AG20443 (cell line): ENCODE results near the gene ADGRA1.
"Not testable (repeated sequence)": the region's sequence is repeated elsewhere in the genome, so short reads cannot be mapped to it uniquely, and the experiment has no call there.

Experiments
- DNase-seq: peaks from one replicate; pipeline ENCODE4 v3.0.0; 2012; ENCODE audit warnings: low spot score, mixed read lengths

Gene ADGRA1

DNA sequence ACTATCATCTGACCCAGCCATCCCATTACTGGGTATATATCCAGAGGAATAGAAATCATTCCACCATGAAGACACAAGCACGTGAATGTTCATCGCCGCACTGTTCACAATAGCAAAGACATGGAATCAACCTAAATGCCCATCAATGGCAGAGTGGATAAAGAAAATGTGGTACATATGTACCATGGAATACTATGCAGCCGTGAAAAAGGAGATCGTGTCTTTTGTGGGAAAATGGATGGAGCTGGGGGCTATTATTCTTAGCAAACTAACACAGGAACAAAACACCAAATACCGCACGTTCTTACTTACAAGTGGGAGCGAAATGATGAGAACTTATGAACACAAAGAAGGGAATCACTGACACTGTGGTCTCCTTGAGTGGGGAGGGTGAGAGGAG, 62.5 kb downstream of the ADGRA1 start:
- DNase-seq = no peak

DNA sequence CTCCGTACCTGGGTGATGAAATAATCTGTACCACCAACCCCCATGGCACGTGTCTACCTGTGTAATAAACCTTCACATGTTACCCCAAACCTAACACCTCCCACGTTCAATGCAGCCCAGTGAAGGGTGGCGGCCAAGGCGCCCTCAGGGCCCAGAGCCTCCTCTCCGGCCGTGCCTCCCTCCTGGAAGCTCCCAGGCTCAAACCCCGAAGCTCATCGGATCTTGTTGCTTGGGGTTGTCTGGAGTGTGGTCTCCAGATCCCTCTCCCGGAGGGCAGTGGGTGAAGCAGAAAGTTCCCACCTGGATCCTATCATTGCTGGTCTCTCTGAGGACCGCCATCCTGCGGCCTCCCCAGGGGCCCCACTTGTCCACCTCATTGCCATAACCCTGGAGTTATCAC, 62.9 kb downstream of the ADGRA1 start:
- no peak for DNase-seq

DNA sequence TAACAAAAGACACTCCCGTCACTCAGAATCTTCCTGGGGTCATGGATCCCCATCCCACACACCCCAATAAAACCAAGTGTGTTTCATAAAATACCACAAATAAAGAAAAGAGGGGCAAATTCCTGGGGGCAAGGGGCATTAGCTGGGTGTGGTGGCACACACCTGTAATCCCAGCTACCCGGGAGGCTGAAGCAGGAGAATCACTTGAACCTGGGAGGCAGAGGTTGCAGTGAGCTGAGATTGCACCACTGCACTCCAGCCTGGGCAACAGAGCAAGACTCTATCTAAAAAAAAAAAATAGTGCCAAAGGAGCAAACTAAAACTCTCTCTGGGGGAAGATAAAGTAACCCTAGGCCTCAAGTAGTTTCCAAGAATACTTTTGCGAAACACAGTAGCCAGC, 63.3 kb downstream of the ADGRA1 start:
- not testable (repeated sequence) for DNase-seq

DNA sequence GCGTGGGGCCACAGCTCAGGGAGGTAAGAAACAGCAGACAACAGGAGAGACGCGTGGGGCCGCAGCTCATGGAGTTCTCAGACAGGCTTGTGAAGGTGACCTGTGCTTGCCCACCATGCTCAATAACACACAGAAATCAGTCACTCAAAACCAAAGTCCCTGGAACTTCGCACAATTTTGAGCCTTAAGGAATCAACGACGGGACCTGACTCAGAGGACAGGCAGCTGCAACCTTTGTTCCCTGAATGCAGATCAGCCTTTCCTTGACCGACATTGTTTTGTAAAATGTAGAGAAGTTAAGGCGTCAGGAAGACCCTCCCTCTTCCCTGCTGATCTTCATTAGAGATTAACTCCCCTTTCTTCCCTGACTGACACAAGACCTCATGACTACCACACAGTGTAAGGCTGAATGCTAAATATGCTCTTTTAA, 63.8 kb downstream of the ADGRA1 start:
- no peak for DNase-seq

DNA sequence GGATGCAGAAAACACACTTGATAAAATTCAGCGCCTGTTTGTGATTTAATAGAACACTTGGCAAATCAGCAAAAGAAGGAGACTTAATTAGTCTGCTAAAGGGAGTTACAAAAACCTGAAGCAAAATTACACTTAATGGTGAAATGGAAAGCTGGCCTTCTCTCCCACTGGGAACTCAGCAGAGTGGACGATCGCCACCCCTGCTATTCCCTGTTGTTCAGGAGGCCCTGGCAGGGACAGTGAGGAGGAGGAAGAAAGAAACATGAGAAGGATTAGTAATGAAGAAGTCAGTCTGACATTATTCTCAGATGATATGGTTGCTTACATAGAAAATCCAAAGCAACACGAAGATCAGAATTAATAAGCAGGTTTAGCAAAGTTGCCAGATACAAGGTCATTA, 66.7 kb downstream of the ADGRA1 start:
- no peak for DNase-seq

DNA sequence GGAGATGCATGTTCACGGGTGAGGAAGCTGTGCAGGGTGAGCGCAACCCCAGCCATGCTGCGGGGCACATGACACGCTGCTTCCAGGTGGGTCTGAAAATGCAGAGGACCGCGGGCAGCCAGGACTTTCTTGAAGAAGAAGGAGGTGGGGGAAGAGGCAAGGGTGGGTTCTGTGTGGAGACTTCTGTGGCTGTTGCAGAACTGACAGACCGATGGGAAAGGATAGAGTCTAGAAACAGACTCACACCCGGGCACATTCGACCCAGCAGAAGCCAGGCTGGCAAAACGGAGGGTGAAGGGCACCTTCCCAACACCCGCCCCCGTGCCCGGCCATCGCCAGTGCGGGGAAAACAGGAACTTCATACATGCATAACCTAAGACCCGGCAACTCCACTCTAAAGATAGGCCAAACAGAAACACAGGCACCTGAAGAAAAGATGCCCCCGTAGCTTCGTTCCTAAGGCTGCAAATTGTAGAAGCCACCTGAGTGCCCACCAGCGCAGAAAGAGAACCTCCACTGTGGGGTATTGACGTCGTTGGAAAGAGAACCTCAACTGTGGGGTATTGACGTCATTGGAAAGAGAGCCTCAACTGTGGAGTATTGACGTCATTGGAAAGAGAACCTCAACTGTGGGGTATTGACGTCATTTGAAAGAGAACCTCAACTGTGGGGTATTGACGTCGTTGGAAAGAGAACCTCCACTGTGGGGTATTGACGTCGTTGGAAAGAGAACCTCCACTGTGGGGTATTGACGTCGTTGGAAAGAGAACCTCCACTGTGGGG, 67.5 kb downstream of the ADGRA1 start:
- DNase-seq = no peak

DNA sequence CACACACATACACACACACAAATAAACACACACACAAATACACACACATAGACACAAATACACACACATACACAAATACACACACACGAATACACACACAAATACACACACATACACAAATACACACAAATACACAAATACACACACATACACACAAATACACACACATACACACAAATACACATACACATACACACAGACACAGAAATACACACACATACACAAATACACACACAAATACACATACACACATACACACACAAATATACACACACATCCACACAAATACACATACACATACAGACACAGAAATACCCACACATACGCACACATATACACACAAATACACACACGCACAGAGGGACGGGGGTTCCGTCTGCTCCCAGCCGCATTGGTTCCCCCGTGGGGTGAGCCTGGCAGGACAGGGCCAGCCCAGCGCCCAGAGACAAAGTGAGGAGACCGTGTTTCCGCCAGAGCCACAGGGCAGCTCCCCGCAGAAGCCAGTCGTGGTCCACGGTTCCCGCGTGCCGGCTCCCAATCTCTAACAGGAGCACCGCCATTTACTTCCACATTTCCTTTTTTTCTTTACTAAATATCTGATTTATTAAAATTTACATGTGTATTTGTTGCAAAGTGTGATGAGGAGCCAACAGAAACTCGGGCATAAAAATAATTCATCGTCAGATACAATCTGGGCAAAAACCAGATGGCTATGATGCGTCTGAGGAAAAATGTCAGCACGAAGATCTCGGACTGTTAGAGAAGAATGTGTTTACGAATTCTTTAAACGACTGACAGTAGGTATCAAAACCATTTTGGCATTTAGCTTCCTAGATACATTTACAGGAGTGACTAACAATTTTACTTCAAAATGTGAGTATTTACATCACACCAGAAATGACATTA, 69.2 kb downstream of the ADGRA1 start:
- no peak for DNase-seq

DNA sequence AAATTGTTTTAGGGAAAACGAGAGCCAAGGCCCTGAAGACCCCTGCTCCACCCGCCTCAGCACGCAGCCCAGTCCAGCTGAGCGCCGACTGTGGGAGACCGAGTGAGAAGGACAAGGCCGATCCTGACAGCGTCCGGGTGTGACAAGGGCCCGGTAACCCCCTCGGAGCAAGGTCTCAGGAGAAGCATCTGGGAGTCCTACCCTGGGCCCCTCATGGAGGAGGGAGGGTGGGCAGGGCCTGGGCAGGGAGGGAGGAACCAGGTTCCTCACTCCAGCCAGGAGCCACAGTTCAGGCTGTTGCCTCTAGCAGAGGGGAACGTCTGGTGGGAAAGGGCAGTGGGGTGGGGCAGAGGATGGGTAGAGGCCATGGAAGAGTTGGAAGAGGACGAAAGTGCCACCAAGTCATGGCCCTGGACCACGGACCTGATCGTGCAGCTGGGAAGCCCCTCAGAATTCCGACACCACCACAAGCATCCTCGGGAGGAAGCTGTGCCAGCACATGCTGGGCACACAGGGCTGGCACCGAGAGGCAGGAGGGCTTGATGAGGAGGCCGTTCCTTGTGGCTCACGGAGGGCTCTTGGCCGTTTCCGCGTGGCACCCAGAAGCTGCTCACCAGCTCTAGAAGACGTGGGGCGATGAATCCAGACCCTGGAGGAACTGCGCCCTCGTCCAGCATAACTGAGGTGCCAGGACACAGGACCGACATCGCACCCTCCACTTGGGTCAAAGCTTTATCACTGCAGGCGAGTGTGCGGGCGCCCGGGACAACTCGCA, 70.1 kb downstream of the ADGRA1 start:
- no peak for DNase-seq

DNA sequence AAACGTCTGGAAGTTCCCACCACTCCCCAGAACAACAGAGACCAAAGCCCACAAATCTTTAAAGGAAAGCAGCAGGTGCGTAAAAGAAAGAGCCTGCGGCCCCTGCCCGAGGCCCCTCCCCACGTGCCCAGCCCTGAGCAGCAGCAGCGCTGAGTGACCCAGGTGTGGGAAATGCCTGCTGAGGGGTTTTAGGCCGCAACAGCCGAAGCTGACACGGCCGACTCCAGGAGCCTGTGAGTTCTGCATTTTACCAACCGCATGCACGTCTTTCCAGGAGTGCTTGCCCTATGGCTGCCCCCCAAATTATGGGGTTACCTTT, 70.7 kb downstream of the ADGRA1 start:
- DNase-seq = no peak

DNA sequence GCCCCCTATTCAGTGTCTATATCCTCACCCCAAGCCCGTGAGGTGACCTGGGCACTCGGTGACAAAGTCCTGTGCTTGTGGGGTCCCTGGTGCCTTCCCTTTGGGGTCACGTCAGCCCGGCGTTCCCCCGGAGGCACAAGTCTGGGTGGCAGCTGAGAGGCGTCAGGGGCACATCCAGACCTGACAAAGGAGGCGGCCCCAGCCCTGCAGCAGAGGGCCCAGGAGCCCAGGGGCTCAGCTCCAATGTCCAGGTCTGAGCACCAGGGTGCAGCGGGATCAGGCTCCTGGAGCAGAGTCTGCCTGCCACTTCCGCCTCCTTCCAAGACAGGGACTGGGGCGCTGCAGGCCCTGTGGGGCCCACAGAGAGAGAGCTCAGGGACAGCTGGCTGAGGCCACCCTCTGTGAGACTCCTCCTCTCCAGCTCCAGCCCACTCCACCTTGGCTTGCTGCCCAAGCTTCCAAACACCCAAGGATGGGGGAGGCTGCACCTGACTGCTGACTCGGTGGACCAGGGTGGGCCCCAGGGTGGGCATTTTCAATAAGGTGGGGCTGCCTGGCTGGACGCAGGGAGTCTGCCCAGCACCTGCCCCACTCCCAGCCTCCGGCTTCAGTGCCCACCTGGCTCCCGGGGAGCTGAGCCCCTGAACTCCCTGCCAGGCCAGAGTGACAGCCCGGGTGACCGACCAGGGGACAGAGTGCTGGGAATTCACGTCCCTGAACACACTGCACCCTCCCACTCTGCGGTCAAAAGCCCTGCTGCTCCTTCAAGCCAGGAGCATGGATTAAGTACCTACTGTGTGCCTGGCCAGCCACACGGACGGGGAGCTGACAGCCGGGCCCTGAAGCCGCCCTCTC, 71.3 kb downstream of the ADGRA1 start:
- no peak for DNase-seq

DNA sequence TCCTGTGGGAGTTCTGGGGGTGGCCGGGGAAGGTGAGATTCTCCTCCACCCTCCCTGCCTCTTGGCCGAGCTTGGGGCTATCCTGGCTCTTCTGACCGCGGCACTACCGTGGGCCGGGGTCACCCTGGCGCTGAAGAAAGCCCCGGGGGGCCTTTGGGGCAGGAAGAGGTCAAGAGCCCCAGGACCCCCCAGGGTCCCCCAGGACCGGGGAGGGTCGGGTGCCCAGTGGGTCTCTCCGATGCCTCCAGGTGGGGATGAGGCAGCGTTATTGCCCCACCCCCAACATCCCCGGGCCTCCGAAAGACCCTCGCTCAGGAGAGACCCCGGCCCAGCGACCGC, 71.9 kb downstream of the ADGRA1 start:
- no peak for DNase-seq

DNA sequence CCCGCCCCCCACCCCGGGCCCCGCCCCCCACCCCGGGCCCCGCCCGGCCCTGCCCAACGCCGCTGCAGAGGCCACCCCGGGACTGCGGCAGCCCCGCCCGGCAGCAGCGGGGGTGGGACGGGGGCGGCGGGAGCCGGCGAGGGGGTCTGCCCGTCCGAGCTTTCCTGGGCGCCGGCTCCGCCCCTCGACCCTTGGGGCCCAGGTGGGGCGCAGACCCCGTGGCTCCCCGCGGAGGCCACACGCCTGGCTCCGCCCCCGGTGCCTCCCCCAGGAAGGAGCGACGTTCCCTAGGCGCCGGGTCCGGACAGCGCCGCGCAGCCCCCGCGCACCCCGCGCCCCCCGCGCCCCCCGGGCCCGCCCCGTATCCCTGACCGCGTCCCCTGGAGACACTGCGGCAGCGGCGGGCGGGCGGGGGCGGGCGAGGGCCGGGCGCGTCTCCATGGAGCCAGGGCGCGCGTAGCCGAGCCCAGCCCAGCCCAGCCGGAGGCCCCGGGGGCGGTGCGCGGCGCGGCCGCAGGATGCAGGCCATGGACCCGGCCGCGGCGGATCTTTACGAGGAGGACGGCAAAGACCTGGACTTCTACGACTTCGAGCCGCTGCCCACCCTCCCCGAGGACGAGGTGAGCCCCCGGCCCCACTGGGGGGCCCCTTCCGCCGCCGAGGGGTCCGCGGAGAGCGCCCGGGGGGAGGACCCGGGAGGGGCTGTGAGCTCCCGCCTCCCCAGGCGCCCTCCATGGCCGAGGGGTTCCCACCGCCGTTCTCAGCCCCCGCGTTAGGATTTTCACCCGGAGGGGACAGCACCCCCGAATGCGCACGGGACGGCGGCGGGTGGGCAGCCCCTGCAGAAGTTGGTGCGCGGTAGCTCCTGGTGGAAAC, 72.5 kb downstream of the ADGRA1 start, which contains the start of gene KNDC1:
KNDC1 (plus strand) TSS at position 270 of the 876 bp plus-strand sequence; CDS start at position 519, 249 bp downstream.
- DNase-seq = peak; percentile 92

DNA sequence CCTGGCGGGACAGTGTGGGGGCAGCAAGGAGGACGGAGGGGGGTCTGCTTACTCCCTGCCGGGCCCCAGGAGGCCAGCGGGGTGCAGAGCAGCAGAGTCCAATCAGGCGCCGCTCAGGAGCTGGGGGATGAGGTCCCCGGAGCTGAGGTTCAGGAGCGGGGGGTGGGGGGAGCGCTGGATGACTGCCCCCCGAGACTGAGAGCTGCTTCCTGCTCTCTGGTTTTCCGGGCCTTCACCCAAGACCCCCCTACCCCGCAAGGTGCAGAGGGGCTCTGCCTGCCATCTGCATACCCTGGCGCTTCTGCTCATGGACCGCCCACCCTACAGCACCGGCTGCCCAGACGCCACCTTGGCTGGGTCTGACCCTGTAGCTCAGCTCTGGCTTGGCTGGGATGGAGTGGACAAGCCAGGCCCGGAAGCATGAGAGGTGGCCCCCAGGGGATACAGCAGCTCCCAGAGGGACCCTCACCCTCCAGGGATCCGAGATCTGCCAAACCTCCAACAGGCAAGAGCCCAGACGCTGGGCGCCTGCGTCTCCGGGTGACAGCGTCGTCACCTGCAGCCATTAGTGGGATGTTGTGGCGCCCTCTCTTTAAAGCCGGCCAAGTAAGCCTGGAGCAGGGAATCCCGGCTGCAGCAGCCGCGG, 73.2 kb downstream of the ADGRA1 start:
- DNase-seq = no peak

DNA sequence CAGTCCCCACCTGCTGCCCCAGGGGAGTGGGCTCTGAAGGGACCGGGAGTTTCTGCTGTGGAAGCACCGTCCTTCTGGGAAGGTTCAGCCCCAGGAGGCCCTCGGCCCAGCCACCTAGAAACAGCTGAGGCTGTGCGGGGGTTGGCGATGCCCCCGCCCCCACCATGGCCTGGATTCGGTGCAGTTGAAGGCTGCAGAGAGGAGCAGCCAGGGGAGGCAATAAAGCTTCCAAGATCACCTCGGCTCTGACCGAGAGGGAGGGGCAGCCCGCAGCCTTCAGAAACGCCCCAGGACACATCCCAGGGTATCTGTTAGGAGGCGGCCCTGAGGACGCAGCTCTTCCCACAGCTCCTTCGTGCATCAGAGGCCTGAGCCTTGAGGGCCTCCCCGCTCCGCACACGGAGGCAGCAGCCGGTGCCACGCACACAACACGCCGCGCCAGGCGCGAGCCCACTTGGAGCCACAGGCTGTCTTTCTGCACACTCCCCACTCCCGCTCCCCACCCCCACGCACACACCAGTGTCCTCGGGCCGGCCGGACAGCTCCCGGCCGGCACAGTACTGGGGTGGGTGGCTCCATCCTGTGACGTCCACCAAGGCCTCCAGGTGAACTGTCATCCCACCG, 73.9 kb downstream of the ADGRA1 start:
- no peak for DNase-seq

DNA sequence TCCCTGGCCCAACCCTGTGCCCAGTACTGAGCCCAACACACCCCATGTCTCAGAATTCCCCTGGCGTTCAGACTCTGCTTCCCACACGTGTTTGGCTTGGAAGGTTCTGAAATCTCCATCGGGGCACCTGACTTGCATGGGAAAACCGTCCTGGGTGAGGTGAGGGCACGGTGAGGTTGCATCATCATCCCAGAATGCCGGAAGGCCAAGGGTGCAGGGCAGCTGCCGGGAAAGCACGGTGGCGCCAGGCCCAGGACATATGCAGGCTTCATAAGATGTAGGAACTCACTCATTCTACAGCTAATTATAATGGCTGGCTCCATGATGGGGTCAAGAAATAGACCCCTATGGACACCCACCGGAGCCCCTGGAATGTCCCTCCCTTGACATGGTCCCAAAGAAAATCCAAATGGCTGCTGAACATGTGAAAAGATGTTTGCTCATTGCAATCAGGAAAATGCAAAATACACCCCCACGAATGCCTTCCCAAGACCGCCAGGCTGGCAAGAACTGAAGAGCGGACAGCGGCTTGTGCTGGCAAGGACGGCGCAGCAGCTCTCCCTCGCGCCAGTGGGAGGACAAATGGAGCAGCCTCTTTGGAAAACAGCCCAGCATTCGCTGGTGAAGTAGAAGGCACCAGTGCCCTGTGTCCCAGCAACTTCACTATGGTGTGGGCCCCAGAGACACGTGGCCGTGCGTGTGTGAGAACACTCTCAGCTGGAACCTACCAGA, 74.6 kb downstream of the ADGRA1 start:
- DNase-seq = no peak

DNA sequence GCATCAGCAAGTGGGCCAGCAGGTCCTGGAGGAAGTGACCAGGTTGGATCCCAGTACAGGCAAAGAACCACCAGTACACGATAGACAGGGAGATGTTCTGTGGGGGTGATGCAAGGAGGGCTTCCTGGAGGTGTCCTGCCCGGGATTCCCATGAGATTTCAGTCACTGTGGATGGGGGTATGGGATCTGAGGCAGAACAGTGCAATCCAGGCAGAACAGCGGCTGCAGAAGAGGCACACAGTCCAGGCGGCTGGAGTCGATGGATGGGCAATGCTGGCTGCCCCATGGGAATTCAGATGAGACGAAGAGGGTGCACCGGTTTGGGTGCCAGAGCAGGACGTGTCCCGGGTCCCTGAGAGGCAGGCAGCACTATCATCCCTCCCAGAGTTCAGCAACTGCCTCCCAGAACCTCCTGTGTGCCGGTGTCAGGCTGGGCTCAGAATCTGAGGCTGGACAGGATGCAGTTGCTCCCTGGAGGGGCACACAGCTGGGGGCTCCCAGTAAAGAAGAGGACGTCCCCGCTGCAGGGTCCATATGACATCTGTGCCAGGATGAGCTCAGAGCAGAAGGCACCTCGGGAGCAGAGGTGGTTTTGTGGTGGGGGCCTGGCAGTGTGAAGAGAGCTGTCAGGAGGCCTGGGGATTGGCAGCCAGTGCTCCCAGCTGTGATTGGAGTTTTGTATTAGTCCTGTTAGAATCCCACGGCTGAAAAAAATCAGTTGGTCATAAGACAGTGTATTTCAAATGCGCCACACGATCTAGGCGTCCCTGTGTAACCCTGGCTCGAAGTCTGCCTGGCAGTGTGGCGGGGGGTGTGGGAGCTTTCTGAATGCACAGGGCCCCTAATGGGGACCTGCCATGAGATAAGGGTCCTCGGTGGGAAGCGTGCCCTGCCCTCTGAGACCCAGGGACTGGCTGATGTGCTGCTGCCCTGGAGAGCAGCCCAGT, 75.5 kb downstream of the ADGRA1 start:
- no peak for DNase-seq

DNA sequence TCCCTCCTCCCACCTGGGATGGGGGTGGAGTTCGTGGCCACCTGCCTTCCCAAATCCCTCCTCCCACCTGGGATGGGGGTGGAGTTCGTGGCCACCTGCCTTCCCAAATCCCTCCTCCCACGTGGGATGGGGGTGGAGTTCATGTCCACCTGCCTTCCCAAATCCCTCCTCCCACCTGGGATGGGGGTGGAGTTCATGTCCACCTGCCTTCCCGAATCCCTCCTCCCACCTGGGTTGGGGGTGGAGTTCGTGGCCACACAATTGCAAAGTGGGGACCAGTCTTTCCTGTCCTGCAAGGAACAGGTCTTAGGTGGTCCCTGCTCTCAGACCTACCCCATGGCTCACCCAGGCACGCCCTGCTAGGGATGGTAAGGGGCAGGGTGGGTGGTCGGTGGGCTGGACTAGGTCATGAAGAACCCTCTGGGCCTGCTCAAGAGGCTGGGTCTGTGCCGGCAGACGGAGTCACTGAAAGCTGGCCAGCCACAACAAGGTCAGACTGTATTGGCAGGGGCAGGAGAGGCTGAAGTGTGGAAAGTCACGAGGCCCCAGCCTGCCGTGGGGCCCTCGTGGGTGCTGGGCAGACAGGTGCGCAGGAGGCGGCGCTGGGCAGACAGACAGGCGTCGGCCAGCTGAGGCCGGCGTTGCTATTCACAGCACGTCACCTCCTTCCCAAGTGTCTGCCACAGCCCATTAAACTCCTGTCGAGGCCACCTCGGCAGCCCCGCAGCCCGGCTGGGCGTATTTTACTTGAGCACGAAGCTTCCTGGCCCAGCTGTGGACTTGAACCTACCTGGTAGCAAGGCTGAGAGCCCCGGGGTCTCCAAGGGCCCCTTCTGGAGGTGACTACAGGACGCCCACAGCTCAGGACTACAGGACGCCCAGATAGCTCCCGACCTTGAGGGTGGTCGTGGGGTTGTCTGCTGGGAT, 76.4 kb downstream of the ADGRA1 start:
- no peak for DNase-seq
